Neuronal stem cell (in vitro differentiated cells): ENCODE results near the gene TCEA2.

Source experiments
- DNase-seq: peaks from one replicate; pipeline ENCODE4 v3.0.0-alpha.2; 2013; ENCODE audit warnings: low spot score
- H2AFZ ChIP-seq: one replicate; pipeline ENCODE4 v1.6.1; 2013; ENCODE audit warnings: mild to moderate bottlenecking, low read length, inconsistent platforms
- H2AK5ac ChIP-seq: 2 replicates; pipeline ENCODE4 v1.6.1; 2013; ENCODE audit warnings: low read depth, mild to moderate bottlenecking, inconsistent platforms, low read length, moderate library complexity, mixed read lengths
- H2BK120ac ChIP-seq: 2 replicates; pipeline ENCODE4 v1.6.1; 2013; ENCODE audit warnings: low read depth, mild to moderate bottlenecking, inconsistent platforms, low read length, moderate library complexity, mixed read lengths
- H2BK12ac ChIP-seq: one replicate; pipeline ENCODE4 v1.6.1; 2013; ENCODE audit warnings: low read length, inconsistent platforms
- H2BK15ac ChIP-seq: 2 replicates; pipeline ENCODE4 v1.6.1; 2013; ENCODE audit warnings: mild to moderate bottlenecking, low read length, inconsistent platforms, mixed read lengths
- H2BK5ac ChIP-seq: one replicate; pipeline ENCODE4 v1.6.1; 2013; ENCODE audit warnings: inconsistent platforms, mild to moderate bottlenecking, low read length, moderate library complexity
- H3K14ac ChIP-seq: one replicate; pipeline ENCODE4 v1.6.1; 2013; ENCODE audit warnings: low read length, inconsistent platforms
- H3K18ac ChIP-seq: 2 replicates; pipeline ENCODE4 v1.6.1; 2013; ENCODE audit warnings: low read length, inconsistent platforms
- H3K23ac ChIP-seq: 2 replicates; pipeline ENCODE4 v1.6.1; 2013; ENCODE audit warnings: low read depth, mild to moderate bottlenecking, mixed read lengths, low read length, inconsistent platforms; ENCODE audit not compliant: poor library complexity
- H3K27ac ChIP-seq: replicated peaks from 3 replicates; pipeline ENCODE4 v1.5.1; 2013; ENCODE audit warnings: low read length, inconsistent platforms
- H3K27me3 ChIP-seq, 3 experiments: 2 replicates each; pipeline ENCODE4 v1.6.1; 2013; ENCODE audit warnings: low read length in 3 of 3, mild to moderate bottlenecking in 2 of 3, inconsistent platforms in 1 of 3, low read depth in 1 of 3, mixed read lengths in 1 of 3, moderate library complexity in 1 of 3; ENCODE audit not compliant: control insufficient read depth in 3 of 3, insufficient read depth in 3 of 3
- H3K36me3 ChIP-seq, 2 donors: replicated peaks in 1 of 2; 2 replicates each; pipeline ENCODE4 v1.6.1; 2013; ENCODE audit warnings: low read length in 2 of 2; ENCODE audit not compliant: control insufficient read depth in 2 of 2, insufficient read depth in 2 of 2
- H3K4ac ChIP-seq: 2 replicates; pipeline ENCODE4 v1.6.1; 2013; ENCODE audit warnings: inconsistent platforms, mild to moderate bottlenecking, low read length, moderate library complexity
- H3K4me1 ChIP-seq, 2 donors: 1 replicate in 1 of 2; 2 replicates in 1 of 2; pipeline ENCODE4 v1.6.1; 2013; ENCODE audit warnings: low read length in 2 of 2, low read depth in 1 of 2; ENCODE audit not compliant: control insufficient read depth in 2 of 2, insufficient read depth in 1 of 2
- H3K4me2 ChIP-seq: one replicate; pipeline ENCODE4 v1.6.1; 2013; ENCODE audit warnings: mild to moderate bottlenecking, low read length, inconsistent platforms; ENCODE audit not compliant: insufficient read depth, poor library complexity, severe bottlenecking
- H3K4me3 ChIP-seq, 2 donors: 2 replicates each; pipeline ENCODE4 v1.5.1; 2013; ENCODE audit warnings: low read length in 2 of 2, mild to moderate bottlenecking in 2 of 2, inconsistent platforms in 1 of 2, moderate library complexity in 1 of 2
- H3K79me1 ChIP-seq: one replicate; pipeline ENCODE4 v1.6.1; 2013; ENCODE audit warnings: low read depth, mild to moderate bottlenecking, inconsistent platforms, low read length, moderate library complexity
- H3K9ac ChIP-seq: one replicate; pipeline ENCODE4 v1.6.1; 2013; ENCODE audit warnings: mild to moderate bottlenecking, low read depth, low read length, inconsistent platforms; ENCODE audit not compliant: poor library complexity
- H3K9me3 ChIP-seq, 2 donors: replicated peaks in 1 of 2; 2 replicates each; pipeline versions ENCODE3 to v1.6.1; 2013; ENCODE audit warnings: low read length in 2 of 2, mild to moderate bottlenecking in 2 of 2, inconsistent platforms in 1 of 2, low read depth in 1 of 2, mixed read lengths in 1 of 2, moderate library complexity in 1 of 2; ENCODE audit not compliant: control insufficient read depth in 2 of 2, insufficient read depth in 1 of 2
- H4K8ac ChIP-seq: one replicate; pipeline ENCODE4 v1.6.1; 2013; ENCODE audit warnings: low read depth, mild to moderate bottlenecking, inconsistent platforms, low read length, moderate library complexity
- H4K91ac ChIP-seq: one replicate; pipeline ENCODE4 v1.6.1; 2013; ENCODE audit warnings: low read length, low read depth, mild to moderate bottlenecking, inconsistent platforms; ENCODE audit not compliant: poor library complexity
- WGBS, 2 donors: extraction: QIAGEN DNeasy Blood & Tissue Kit; methylation state at CpG; one replicate each; pipeline ENCODE4 v1.1.7; 2013; ENCODE audit warnings: missing lambda C conversion rate in 2 of 2, mixed read lengths in 1 of 2; ENCODE audit not compliant: insufficient read length in 2 of 2, insufficient replicate concordance in 1 of 2; ENCODE audit errors: extremely low coverage in 2 of 2; 5-methylcytosine and 5-hydroxymethylcytosine counted together

The TCEA2 gene

GRCh38 chr20:64063389-64064144 is 569 bp downstream of the TCEA2 start:
- peak overlapping the region; percentile 37 for H2BK15ac ChIP-seq
- H2BK12ac ChIP-seq = no peak overlapping the region
- peak overlapping the region; percentile 17 for H4K8ac ChIP-seq
- H3K23ac ChIP-seq = peak overlapping the region; percentile 93
- WGBS, 2 donors = no CpG with 5 or more reads among the region's 51 CpGs
- peak overlapping the region; percentile 31 for H2BK120ac ChIP-seq
- no peaks in the 10 kb centered on the region for H3K9me3 ChIP-seq
- H3K36me3 ChIP-seq = peaks cover 2 to 3% of the 10 kb centered on the region in 2 donors
- DNase-seq = no peak
- peak overlapping the region; percentile 89 for H3K4me2 ChIP-seq
- H3K14ac ChIP-seq = peak overlapping the region; percentile 71
- peak overlapping the region; percentile 66 for H3K4ac ChIP-seq
- H2AK5ac ChIP-seq = peak overlapping the region; percentile 92
- peak overlapping the region; percentile 96 for H2AFZ ChIP-seq
- no peak overlapping the region for H4K91ac ChIP-seq
- H3K79me1 ChIP-seq = peaks cover 9% of the 10 kb centered on the region
- H3K18ac ChIP-seq = peak overlapping the region; percentile 95
- H3K27me3 ChIP-seq = no peaks in the 10 kb centered on the region
- H3K4me1 ChIP-seq = peaks cover 17 to 22% of the 10 kb centered on the region in 2 donors
- peak overlapping the region; percentile 90 for H3K9ac ChIP-seq
- no peak overlapping the region for H3K27ac ChIP-seq
- peak overlapping the region; percentile 39 for H2BK5ac ChIP-seq
- H3K4me3 ChIP-seq = peak overlapping the region; percentile 92 to 96

GRCh38 chr20:64064145-64064698 is 1.2 kb downstream of the TCEA2 start:
- peak overlapping the region in 1 of 2 donors; percentile 96 for H3K4me3 ChIP-seq
- H2AK5ac ChIP-seq = peak overlapping the region; percentile 92
- peaks cover 9% of the 10 kb centered on the region for H3K79me1 ChIP-seq
- no peaks in the 10 kb centered on the region for H3K9me3 ChIP-seq
- no peaks in the 10 kb centered on the region for H3K27me3 ChIP-seq
- no peak overlapping the region for H3K27ac ChIP-seq
- H4K8ac ChIP-seq = no peak overlapping the region
- no peak overlapping the region for H2BK15ac ChIP-seq
- peaks cover 2 to 3% of the 10 kb centered on the region in 2 donors for H3K36me3 ChIP-seq
- peak overlapping the region; percentile 89 for H3K4me2 ChIP-seq
- H2AFZ ChIP-seq = no peak overlapping the region
- no peak for DNase-seq
- no peak overlapping the region for H3K23ac ChIP-seq
- H3K4me1 ChIP-seq = peaks cover 17 to 22% of the 10 kb centered on the region in 2 donors
- H2BK12ac ChIP-seq = no peak overlapping the region
- no peak overlapping the region for H2BK5ac ChIP-seq
- no CpG with 5 or more reads among the region's 12 CpGs for WGBS, 2 donors
- no peak overlapping the region for H3K9ac ChIP-seq
- peak overlapping the region; percentile 31 for H2BK120ac ChIP-seq
- H4K91ac ChIP-seq = no peak overlapping the region
- no peak overlapping the region for H3K18ac ChIP-seq
- H3K14ac ChIP-seq = peak overlapping the region; percentile 75
- H3K4ac ChIP-seq = no peak overlapping the region

- Histone ChIP-seq H2BK15ac (no peak overlapping the region), H2AFZ (no peak overlapping the region), H3K27me3 (no peaks in the 10 kb centered on the region), H3K23ac (peak overlapping the region; percentile 34), H3K79me1 (peaks cover 9% of the 10 kb centered on the region), H2BK5ac (no peak overlapping the region), H2BK120ac (no peak overlapping the region), H3K27ac (no peak overlapping the region), H3K36me3 (peaks cover 5 to 6% of the 10 kb centered on the region in 2 donors), H3K9me3 (no peaks in the 10 kb centered on the region), H3K18ac (no peak overlapping the region), H4K91ac (no peak overlapping the region), H3K14ac (no peak overlapping the region), H3K4me1 (peaks cover 17 to 22% of the 10 kb centered on the region in 2 donors), H2AK5ac (peak overlapping the region; percentile 10), H4K8ac (no peak overlapping the region), H3K9ac (no peak overlapping the region), H3K4ac (no peak overlapping the region), H3K4me3 (no peak overlapping the region), H2BK12ac (no peak overlapping the region), H3K4me2 (no peak overlapping the region)
- no CpG with 5 or more reads among the region's 27 CpGs for WGBS, 2 donors
- DNase-seq = no peak
These were observed 2.3 kb downstream of the TCEA2 start for GRCh38 chr20:64065062-64065973.
